GM12891 (cell line): Measurements from ENCODE around the gene ARFGEF2.

Source experiments
- POLR2A ChIP-seq: IDR thresholded peaks from 2 replicates; pipeline ENCODE4 v1.6.1; 2011; ENCODE audit warnings: low read depth, low read length, control low read depth
- POLR2AphosphoS5 ChIP-seq: IDR thresholded peaks from 2 replicates; pipeline ENCODE4 v1.6.1; 2011; ENCODE audit warnings: low read depth, low read length, control low read depth
- SPI1 ChIP-seq: IDR thresholded peaks from 2 replicates; pipeline ENCODE4 v1.6.1; 2011; ENCODE audit warnings: low read depth, low read length, control low read depth
- TAF1 ChIP-seq: IDR thresholded peaks from 2 replicates; pipeline ENCODE4 v1.6.1; 2011; ENCODE audit warnings: low read depth, low read length, control low read depth

DNA sequence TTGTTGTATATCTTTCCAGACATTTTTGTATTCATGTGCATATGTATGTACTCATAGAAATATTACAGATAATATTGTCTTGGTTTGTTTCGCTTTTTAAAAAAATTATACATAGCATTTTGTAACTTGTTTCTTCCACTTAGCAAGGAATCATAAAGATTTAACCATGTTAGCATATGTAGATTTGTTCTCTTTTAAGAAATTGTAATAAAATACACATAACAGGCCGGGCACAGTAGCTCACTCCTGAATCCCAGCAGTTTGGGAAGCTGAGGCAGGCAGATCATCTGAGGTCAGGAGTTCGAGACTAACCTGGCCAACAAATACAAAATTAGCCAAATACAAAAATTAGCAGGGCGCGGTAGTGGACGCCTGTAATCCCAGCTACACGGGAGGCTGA, 80.2 kb downstream of the ARFGEF2 start:
- TF ChIP-seq POLR2AphosphoS5 = no peak
- TF ChIP-seq POLR2A = no peak
- no peak for TF ChIP-seq TAF1
- TF ChIP-seq SPI1 = no peak
